HG02870 (cell line): ENCODE measurements around the gene GGTLC2.
"Not testable (repeated sequence)": the region's sequence is repeated elsewhere in the genome, so short reads cannot be mapped to it uniquely, and the experiment has no call there.

ENCODE experiments used
- ATAC-seq: cut with Tn5 transposase; IDR thresholded peaks from one replicate; pipeline ENCODE4 v1.9.1; 2021; ENCODE audit warnings: mild to moderate bottlenecking, moderate library complexity; ENCODE audit not compliant: unreplicated experiment

Gene GGTLC2

DNA sequence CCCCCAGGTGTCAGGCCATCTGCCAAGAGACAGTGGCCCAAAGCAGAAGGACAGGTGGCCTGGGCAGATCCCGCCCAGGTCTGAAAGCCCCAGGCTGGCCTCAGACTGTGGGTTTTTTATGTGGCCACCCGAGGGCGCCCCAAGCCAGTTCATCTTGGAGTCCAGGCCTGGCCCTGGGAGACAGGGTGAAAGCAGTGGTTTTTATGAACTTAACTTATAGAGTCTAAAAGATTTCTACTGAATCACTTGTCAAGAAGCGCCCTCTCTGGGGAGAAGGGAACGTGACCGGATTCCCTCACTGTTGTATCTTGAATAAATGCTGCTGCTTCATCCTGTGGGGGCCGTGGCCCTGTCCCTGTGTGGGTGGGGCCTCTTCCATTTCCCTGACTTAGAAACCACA lies 8.2 kb upstream of the GGTLC2 start:
- not testable (repeated sequence) for ATAC-seq

DNA sequence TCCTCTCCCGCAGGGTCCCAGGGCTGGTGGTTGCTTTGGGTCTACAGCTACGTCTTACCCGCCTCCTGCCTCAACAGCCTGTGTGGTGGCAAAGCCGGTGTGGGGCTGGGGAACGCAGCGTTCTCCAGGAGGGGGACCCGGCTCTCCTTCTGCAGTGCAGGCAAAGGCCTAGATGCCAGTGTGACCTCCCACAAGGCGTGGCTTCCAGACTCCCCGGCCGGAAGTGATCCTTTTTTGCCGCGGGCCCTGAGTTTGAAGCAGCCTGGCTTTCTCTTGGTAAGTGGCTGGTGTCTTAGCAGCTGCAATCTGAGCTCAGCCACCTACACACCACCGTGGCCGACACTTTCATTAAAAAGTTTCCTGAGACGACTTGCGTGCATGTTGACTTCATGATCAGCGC lies 6.1 kb upstream of the GGTLC2 start:
- ATAC-seq: not testable (repeated sequence)

DNA sequence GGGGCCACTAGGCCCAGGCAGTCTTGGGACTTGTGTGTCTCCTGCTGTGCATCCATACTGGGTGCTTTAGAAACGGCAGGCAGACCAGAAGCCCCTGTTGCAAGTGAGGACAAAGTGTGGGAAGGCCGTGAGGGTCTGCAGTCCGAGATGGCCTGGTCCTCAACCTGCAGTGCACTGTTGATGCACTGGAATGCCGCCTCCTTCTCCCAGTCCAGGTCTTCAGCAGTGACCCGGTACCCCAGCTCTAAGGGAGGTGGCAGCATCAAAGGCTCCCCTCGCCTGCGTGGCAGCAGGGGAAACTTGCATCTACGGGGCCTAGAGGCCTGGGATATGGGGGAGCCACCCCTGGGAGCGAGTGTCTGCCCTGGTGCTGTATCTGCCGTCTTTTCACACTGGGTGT lies 2.2 kb upstream of the GGTLC2 start:
- not testable (repeated sequence) for ATAC-seq

DNA sequence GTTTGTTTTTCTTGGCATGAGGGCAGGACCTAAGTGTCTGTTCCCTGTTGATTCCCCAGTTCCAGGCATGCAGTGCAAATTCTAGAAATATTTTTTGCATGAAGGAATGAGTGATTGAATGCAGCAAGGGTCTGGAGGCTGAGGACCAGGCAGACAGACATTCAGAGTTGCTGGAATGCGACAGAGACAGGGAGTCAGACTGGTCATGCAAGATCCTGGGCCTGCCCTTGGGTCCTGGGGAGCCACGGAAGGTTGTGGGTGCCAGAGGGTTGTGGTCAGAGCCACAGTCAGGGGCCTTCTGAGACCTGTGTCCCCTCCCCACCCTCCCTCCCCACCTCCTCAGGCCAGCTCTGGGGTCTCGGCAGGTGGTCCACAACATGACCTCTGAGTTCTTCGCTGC lies 1.6 kb downstream of the GGTLC2 start:
- not testable (repeated sequence) for ATAC-seq

DNA sequence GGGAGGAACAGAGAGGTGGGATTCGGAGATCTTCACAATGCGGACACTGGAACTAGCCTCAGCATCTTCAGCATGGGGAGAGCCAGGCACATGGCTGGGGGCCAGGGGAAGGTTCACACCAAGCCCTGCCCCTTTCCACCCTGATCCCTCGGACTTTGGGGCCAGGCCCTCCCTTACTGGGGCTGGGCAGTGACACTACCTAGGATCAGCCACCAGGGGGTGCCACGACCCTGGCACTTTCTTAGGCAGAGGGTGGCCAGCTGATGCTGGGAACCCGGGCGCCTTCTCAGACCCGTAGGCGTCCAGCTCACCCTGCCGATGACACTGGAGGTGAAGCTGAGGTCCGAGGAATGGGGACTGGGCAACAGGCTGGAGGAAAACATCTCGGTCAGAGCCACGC lies 3.5 kb downstream of the GGTLC2 start:
- ATAC-seq: not testable (repeated sequence)

DNA sequence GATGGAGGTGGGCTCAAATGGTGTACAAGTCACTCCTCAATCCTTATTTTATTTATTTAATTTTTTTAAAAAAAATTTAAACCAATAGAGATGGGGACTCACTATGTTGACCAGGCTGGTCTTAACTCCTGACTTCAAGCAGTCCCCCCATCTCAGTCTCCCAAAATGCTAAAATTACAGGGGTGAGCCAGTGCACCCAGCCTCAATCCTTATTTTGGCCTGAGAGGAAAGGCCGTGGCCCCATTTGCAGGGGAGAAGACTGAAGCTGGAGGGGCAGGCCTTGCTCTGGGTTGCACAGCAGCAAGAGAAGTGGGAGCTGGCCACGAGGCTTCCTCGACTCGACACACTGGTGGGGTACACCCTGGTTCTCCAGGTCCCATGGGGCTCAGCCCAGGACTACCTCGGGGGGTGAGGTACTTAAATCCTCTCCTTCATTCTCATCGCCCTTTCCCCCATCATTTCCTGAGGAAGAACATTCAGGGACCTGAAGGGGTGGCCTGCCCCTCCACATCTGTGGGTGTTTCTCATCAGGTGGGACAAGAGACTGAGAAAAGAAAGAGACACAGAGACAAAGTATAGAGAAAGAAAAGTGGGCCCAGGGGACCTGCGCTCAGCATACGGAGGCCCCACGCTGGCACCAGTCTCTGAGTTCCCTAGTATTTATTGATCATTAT lies 4.6 kb downstream of the GGTLC2 start:
- not testable (repeated sequence) for ATAC-seq

DNA sequence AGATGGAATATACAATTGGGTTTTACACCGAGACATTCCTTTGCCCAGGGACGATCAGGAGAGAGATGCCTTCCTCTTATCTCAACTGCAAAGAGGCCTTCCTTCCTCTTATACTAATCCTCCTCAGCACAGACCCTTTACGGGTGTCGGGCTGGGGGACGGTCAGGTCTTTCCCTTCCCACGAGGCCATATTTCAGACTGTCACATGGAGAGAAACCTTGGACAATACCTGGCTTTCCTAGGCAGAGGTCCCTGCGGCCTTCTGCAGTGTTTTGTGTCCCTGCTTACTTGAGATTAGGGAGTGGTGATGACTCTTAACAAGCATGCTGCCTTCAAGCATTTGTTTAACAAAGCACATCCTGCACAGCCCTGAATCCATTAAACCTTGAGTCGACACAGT lies 5.3 kb downstream of the GGTLC2 start:
- ATAC-seq: not testable (repeated sequence)

DNA sequence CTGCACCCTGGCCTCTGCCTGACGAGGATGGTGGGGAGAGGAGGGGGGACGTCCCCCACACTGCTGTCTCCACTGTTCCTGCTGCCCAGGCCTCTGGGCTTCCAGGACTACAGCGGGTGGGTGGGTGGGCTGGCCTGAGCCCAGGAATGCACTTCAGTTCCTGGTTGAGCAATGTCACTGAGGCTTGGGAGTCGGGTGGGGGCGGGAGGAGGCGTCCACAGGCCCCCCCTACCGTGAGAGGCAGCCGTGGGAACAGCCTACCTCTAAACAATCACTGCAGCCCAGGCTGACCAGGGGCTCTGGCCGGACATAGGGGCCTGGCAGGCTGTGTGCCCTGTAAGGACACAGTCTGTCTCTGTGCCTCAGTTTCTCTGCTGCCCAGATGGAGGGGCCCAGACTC lies 6.0 kb downstream of the GGTLC2 start:
- not testable (repeated sequence) for ATAC-seq

DNA sequence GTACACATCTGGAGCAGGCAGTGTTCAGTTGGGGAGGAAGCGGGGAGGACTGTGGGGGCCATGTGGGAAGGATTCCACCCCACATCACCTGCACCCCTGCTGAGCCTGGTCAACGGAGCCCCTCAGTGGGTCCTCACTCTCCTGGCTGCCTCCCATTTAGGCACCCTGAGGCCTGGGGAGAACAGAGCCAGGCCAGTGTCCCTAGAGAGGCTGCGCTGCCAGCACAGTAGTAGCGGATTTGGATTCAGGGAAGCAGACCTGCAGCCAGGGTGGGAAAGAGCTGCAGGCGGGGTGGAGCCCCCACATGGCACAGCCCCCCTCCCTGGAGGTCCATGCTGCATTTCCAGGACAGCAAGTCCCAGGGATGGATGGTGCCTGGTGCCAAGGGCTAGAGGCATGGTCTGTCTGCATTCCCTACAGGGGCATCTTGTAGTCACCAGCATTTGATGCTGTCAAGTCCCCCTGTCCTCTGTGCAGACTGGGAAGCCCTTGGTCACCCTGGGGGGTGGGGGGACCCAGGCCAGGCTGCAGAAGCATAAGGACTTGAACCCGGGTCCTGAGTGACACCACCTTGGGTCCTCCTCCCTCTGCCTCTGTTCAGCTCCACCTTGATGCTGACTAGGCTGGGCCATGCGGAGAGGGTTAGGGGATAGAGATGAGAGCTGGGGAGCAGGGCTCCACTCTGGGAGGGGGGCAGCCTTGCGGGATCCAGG lies 6.5 kb downstream of the GGTLC2 start:
- ATAC-seq: not testable (repeated sequence)

DNA sequence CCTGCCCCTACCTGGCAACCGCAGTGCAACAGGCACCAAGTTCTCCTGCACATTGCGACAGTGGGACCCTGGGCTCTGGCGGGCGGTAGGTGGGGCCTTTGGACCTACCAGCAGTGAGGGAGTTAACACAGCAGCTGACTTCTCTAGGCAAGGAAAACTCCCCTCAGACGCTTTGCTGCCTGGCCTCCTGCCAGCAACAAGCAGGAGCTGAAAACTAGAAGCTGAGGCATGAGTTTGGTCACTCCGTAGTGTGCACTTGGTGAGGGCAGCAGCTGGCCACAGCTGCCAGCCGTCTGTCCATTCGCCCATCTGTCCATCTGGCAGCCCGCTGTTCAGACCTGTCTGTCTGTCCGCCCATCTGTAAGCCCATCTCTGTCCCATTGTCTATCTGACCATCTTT lies 7.2 kb downstream of the GGTLC2 start:
- not testable (repeated sequence) for ATAC-seq

DNA sequence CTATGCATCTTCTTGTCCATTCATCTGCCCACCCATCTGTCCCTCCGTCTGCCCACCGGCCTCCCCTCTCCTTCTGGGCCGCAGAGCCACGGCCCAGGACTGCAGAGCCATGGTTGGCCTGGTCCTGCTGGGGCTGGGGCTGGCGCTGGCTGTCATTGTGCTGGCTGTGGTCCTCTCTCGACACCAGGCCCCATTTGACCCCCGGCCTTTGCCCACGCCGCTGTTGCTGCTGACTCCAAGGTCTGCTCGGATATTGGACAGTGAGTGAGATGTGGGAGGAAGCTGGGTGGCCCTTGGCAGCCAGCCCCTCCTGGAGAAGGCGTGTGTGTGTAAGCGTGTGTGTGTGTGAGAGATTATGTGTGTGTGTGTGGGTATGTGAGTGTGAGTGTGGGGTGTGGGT lies 7.7 kb downstream of the GGTLC2 start:
- not testable (repeated sequence) for ATAC-seq

DNA sequence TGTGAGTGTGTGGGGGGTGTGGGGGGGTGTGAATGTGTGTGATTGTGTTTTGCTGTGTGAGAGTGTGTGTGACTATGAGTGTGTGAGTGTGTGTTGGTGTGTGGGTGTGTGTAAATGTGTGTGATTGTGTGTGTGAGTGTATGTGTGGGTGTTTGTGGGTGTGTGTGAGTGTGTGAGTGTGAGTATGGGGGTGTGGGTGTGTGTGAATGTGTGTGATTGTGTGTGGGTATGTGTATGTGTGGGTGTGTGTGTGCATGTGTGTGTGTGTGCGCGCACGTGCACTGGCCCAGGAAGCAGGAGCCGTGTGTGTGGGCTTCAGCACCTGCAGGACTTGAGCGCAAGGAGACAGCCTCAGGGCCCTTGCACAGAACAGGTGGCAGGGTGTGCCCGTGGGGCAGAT lies 8.2 kb downstream of the GGTLC2 start:
- ATAC-seq: not testable (repeated sequence)

DNA sequence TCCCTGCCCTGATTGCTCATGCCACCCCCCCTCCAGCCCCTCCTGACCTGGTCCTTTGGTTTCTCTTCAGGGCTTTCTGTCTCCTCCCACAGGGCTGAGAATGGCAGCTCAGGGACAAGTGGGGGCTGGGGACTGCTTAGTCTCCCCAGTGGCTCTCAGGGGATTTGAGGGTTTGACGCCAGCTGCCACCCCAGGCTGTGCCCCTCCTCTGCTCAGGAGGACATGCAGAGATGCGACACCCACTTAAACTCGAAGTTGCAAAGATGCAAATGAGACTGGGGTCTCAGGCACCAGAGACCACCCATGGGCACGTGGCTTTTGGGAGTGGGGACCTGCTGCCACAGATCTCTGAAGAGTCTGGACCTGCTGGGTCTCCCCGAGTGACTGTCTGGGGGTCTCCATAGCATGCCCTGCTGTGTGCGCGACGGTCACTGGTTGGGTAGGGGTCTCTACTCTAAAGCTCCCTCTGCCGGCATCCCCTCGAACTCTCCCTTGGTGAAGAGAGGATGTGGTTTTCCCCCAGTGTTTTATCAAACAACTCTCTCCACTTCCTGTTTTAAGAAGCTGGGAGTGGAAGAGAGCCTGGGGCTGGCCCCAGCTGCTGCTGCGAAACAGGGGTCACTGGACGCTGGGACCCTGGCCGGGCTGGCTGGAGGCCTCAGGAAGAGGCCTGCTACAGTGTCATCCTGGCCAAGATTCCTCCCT lies 9.4 kb downstream of the GGTLC2 start:
- not testable (repeated sequence) for ATAC-seq

DNA sequence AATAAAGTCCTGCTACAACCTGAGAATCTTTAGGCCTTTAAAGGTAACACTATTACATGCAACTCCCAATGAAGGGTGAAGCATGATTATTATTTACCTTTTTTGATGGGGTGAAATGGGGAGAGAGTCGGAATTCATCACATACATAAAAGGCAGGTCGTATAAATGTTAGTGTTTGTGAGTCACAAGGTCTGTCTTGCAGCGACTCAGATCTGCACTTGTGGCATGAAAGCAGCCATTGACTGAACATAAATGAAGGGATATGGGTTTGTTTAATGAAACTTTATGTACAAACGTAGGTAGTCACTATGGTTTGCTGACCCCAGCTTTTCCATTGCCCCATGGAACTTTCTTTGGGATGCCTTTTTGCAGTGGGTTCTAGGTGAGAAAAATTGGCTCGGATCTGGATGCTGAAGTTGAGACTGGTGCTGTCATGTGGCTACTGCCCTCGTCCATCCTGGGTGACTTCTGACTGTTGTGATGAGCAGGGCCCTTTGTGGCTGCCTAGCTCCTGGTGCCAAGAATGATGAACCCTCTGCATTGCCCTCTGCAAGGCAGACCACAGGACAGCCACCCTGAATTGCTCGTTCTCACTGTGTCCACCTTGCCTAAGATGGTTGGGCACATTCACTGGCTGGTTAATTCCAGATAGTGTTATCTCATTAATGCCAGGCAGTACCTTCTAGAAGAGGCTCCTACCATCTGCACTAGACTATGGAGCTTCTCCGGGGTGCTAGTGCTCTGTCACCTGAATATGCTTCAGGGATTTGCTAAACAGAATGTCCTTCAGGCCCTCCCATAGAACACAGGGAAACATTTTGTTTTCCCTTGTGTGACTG lies 11.3 kb downstream of the GGTLC2 start:
- ATAC-seq: no peak

DNA sequence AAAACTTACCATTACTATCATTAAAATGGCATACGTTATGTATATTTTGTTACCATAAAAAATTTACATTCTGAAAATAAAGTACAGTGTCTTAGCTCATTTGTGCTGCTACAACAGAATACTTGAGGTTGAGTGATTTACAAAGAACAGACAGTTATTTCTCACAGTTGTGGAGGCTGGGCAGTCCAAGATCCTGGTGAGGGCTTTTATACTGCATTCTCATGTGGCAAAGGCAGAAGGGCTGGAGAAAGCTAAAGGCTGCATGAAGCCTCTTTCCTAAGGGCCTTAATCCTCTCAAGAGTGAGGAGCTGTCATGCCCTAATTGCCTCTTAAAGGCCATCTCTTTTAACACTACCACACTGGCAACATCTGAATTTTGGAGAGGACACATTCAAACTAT lies 13.3 kb downstream of the GGTLC2 start:
- ATAC-seq: no peak

DNA sequence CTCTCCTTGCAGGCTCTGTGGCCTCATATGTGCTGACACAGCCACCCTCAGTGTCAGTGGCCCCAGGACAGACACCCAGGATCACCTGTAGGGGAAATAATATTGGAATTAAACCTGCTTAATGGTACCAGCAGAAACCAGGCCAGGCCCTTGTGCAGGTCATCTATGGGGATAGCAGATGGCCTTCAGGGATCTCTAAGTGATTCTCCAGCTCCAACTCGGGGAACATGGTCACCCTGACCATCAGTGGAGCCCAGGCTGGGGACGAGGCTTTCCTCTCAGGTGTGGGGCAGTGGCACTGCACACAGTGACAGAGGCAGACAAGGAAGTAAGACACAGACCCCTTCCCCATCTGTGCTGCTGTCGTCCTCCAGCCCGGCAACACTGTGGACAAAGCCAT lies 16.9 kb downstream of the GGTLC2 start:
- ATAC-seq: no peak

DNA sequence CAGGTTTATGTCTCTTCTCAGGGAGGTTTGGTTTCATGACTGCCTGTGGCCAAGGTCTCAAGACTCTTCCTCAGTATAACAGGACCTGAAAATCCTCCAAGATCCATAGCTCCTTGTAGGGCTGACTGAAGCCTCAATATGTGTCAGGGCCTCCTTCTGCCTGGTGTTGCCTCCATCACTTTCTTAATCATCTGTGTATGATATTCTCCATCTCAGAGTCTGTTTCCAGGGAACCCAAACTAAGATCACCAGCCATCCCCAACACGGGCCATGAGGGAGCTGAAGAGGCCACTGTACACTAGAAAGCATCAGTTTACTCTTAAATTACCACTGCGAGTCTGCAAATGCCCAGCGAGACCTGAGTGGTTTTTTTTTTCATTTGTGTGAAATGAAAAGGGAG lies 17.7 kb downstream of the GGTLC2 start:
- ATAC-seq: no peak

DNA sequence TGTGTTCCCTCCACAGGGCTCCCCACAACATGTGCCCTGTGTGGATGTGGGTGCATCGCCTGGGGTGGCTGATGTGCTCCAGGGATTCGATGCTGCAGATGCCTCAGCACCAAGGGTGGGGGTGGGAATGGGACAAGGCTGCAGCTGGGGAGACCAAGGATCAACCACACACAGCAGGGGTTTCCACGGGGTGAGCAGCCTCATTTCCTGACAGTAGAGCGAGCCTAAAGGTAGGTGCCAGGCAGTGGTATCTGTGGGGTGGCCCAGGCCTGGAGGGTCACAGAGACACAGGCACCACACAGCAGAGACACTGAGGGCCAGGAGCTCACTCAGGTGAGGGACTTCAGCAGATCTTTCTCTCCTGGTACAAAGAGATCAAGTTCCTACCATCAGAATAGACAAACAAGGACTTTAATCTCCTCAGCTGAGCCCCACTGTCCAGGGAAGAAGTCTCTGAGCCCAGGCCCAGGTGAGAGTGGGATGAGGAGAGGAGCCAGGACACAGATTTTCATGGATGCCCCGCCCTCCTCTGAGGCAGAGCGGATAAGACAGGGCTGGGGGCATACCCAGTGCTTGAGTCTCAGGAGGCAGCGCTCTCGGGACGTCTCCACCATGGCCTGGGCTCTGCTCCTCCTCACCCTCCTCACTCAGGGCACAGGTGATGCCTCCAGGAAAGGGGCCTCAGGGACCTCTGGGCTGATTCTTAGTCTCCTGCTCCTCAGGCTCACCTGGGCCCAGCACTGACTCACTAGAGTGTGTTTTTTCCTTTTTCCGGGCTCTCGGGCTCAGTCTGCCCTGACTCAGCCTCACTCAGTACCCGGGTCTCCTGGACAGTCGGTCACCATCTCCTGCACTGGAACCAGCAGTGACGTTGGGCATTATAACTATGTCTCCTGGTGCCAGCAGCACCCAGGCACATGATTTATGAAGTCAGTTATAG lies 19.7 kb downstream of the GGTLC2 start:
- no peak for ATAC-seq

DNA sequence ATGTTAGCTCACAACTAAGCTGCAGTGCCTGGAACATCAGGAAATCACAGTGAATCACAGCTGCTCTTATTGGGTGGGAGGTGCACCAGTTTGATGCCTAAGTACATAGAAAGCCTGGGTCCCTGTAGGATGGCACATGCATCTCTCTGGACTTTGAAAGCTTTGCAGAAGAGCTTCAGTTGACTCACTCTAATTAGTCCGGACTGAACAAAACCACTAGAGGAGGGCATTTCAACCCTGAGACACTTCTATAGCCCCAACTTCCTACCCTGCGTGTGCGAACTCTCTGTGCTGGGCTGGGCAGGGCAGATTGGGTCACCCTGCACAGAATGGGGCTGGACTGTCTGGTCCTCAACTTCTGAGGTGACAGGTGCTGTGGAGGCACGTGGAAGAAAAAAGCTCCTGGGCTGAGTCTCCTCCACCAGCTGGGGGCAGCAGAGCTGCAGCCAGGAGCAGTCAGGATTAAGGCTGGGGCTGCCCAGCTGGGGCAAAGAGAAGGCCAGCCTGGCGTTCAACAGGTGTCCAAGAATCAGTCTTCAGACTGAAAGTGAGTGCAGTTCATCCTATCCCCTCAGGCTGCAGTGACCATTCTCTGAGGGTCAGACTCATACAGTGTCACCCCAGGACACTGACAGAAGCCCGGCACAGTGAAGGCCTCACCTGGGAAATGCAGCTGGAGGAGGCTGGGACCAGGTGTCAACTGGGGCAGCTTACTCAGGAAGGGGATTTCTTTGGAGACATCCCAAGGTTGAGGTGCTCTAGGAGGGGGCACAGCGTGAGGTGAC lies 22.1 kb downstream of the GGTLC2 start:
- no peak for ATAC-seq
